ENCODE results near the gene ZBTB7A.

ZBTB7A gene

DNA sequence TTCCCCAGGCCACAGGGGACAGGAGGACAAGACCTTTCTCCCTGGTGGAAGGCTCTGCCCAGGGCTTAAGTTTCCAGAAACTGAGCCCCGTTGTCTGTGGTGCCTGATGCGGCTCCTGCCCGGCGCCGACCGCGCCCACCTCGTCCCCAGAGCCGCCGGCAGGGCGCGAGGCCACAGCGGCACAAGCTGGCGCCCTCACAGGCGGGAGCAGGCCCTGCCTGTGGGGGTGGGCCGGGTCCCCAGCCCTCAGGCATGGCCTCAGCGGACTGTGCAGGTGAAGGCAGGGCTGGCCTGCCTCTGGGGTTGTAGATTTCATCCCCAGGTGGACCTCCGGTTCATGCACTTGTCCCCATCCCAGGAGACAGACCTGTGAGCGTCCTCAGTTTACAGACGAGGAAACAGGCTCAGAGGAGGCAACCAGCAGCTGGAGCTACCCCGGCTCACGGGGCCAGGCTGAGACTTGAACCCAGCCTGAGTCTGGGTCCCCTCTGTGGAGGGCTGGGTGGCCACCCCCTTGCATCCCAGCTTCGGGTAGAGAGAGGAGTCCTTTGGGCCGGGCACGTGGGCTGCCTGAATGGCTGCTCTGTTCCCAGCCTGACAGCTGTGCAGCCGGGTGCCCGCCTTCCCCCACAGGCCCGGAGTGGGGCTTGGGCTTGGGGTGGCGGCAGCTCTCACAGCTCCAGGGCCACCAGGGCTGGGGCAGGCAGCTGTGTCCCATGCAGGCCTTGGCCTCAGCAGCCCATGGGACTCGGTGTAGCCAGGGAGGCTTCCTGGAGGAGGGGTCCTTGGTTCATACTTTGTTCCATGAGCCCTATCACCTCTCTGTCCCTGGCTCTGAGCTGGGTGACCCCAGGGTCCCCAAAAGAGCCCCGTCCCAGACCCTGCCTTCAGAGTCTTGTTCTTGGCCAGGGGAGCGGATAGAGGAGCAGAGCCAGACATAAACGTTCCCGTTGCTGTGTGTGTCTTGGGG, 32.4 kb downstream of the ZBTB7A start:
- FAIRE-seq, result no peak
- no peak for DNase-seq (ENCODE audit: insufficient read length, low spot score)
- TF ChIP-seq, protein P1, sequence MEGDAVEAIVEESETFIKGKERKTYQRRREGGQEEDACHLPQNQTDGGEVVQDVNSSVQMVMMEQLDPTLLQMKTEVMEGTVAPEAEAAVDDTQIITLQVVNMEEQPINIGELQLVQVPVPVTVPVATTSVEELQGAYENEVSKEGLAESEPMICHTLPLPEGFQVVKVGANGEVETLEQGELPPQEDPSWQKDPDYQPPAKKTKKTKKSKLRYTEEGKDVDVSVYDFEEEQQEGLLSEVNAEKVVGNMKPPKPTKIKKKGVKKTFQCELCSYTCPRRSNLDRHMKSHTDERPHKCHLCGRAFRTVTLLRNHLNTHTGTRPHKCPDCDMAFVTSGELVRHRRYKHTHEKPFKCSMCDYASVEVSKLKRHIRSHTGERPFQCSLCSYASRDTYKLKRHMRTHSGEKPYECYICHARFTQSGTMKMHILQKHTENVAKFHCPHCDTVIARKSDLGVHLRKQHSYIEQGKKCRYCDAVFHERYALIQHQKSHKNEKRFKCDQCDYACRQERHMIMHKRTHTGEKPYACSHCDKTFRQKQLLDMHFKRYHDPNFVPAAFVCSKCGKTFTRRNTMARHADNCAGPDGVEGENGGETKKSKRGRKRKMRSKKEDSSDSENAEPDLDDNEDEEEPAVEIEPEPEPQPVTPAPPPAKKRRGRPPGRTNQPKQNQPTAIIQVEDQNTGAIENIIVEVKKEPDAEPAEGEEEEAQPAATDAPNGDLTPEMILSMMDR (IDR thresholded peaks at IDR 0.05; ENCODE audit: insufficient read depth, missing control alignments), result no peak

DNA sequence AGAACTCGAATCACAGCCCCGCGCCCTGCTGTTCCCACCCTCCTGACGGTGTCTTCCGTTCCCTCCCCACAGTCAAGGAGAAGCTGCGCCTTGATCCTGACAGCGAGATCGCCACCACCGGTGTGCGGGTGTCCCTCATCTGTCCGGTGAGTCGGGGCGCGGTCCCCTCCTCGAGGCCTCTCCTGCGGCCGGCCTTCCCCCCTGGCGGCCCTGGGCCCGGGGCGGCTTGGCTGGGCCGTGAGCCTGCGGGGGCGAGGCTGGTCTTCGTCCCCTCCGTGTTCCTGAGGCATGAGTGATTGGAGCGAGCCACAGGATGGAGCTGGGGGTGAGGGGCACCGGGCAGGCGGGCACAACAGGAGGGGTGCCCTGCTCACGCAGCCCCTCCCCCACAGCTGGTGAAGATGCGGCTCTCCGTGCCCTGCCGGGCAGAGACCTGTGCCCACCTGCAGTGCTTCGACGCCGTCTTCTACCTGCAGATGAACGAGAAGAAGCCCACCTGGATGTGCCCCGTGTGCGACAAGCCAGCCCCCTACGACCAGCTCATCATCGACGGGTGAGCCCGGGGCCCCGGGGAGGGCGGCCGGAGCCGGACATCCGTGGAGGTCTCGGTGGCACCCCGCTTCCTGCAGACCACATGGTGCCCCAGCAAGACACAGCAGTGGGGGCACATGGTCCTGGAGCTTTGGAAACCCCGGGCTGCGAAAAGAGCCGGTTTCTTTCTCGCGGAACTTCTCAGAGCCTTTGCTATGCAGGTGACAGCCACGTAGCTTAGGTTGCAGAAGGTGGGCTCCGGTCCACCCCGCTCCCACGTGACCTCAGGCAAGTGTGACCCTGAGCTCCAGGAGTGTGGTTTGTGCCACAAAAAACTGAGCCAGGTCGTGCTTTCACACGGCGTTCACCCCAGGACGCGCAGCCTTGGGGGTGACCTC, 33.4 kb downstream of the ZBTB7A start:
- TF ChIP-seq, protein P1 (IDR thresholded peaks at IDR 0.05; ENCODE audit: insufficient read depth, missing control alignments), result no peak
- FAIRE-seq (no peak), DNase-seq (ENCODE audit: insufficient read length, low spot score) (no peak)

DNA sequence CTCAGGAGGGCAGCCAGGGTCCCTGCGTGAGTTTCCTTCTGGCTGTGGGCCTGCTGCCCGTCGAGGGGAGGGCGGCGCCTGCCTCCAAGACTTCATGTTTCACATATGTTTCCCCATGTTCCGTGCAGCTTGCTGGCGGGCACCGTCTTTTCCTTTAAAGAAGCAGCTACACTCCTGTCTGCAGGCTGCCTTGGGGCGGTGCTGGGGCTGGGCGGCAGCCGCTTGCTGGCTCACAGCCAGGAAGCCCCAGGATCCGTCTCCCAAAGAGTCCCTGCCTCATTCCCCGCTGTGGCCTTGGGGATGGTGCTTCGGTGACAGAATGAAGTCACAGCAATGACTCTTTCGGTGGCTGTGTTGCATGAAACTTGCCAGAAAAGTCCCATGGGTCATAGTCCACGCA, 34.3 kb downstream of the ZBTB7A start:
- no peak for DNase-seq (ENCODE audit: insufficient read length, low spot score)
- no peak for FAIRE-seq
- TF ChIP-seq, protein P1 (IDR thresholded peaks at IDR 0.05; ENCODE audit: insufficient read depth, missing control alignments), result no peak

DNA sequence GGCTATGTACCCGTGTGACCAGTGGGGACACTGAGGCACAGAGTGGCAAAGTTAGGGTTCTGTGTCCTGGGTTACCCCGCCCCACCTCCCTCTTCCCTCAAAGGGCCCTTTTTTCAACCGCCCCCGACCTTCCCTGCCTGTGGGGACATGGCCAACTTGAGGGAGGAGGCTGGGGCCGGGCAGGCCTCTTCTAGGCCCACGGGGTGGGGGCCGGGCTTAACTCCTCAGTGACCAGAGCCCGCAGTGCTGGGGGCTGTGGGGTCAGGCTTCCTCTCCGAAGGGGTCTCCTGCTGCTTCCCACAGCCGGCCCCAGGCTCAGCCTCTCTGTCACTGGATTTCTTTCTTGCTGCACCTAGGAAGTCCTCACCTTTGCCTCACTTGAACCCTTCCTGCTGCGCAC, 35.3 kb downstream of the ZBTB7A start:
- TF ChIP-seq, protein P1 (IDR thresholded peaks at IDR 0.05; ENCODE audit: insufficient read depth, missing control alignments), result no peak
- no peak for FAIRE-seq
- no peak for DNase-seq (ENCODE audit: insufficient read length, low spot score)

DNA sequence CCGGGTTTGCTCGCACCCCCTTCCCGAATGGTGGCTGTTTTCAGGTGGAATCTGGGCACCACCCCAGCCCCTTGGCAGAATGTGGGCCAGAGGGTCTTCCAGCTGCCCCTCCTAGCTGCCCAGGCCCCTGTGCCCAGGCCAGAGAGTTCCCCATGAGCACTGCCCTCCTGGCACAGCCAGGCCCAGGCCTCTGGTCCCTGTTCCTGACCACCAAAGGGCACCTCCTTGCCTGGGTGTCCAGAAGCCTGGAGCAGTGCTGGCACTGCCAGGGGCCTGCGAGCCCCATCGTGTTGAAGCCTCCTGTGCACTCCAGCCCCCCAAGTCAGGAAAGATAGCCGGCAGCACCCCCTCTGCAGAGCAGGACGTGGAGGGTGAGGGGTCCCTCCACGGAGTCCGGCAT, 35.7 kb downstream of the ZBTB7A start:
- no peak for FAIRE-seq
- DNase-seq (ENCODE audit: insufficient read length, low spot score), result no peak
- TF ChIP-seq, protein P1 (IDR thresholded peaks at IDR 0.05; ENCODE audit: insufficient read depth, missing control alignments), result no peak

DNA sequence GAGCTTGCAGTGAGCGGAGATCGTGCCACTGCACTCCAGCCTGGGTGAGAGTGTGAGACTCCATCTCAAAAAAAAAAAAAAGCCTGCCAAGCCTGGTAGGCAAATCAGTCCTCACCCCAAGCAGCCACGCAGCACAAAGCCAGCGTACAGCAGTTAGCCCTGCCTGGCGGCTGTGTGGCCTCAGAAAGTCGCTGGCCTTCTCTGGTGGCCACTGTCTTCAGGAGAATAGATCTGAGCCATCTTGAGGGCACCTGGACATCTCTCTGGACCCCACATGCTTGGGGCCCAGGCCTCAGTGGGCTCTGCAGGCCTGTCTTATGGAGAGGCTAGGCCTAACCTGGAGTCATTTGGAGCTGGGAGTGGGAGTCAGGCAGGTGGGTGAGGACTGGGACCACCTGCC, 36.1 kb downstream of the ZBTB7A start:
- FAIRE-seq (no peak), DNase-seq (ENCODE audit: insufficient read length, low spot score) (no peak)
- TF ChIP-seq, protein P1 (IDR thresholded peaks at IDR 0.05; ENCODE audit: insufficient read depth, missing control alignments), result no peak
